GM23338 (cell line): Measurements from ENCODE around the gene CYSTM1. TPM values are rescaled to one million over a fixed set of nuclear protein-coding genes. Genes with fewer than 3 reads are reported as not detected.

Experiments
- ATAC-seq: fragments of 200-7000 bp; cut with Tn5 transposase; 3 replicates; pipeline ENCODE4 v1.9.1; 2020
- DNase-seq: peaks from one replicate; pipeline ENCODE4 v3.0.0-alpha.2; 2015; ENCODE audit warnings: low spot score
- H2AFZ ChIP-seq: fragments of 200-600 bp; sonication (generic); 2 replicates; pipeline ENCODE4 v1.8.0; 2016; ENCODE audit warnings: antibody characterized with exemption, mild to moderate bottlenecking, moderate library complexity
- H3F3A ChIP-seq: fragments of 200-600 bp; sonication (generic); replicated peaks from 2 replicates; pipeline ENCODE4 v1.8.0; 2017; ENCODE audit warnings: antibody characterized with exemption, mixed run types, low read depth
- H3K27ac ChIP-seq: fragments of 200-600 bp; sonication (generic); 2 replicates; pipeline ENCODE4 v1.6.1; 2016; ENCODE audit warnings: low read depth
- H3K27me3 ChIP-seq: fragments of 200-600 bp; sonication (generic); 2 replicates; pipeline ENCODE4 v1.8.0; 2016; ENCODE audit warnings: mild to moderate bottlenecking, mixed run types, moderate library complexity; ENCODE audit not compliant: insufficient read depth
- H3K36me3 ChIP-seq: fragments of 200-600 bp; sonication (generic); 2 replicates; pipeline ENCODE4 v1.8.0; 2016; ENCODE audit warnings: mild to moderate bottlenecking; ENCODE audit not compliant: insufficient read depth
- H3K4me1 ChIP-seq: fragments of 200-600 bp; sonication (generic); 2 replicates; pipeline ENCODE4 v1.8.0; 2016; ENCODE audit warnings: mild to moderate bottlenecking, moderate library complexity; ENCODE audit not compliant: insufficient read depth
- H3K4me2 ChIP-seq: fragments of 200-600 bp; sonication (generic); 2 replicates; pipeline ENCODE4 v1.7.1; 2017; ENCODE audit warnings: mixed run types
- H3K4me3 ChIP-seq: fragments of 200-600 bp; sonication (generic); 2 replicates; pipeline ENCODE4 v1.6.1; 2016; ENCODE audit warnings: mixed run types
- H3K79me2 ChIP-seq: fragments of 200-600 bp; sonication (generic); replicated peaks from 2 replicates; pipeline ENCODE4 v1.8.0; 2017; ENCODE audit warnings: mild to moderate bottlenecking; ENCODE audit not compliant: insufficient read depth
- H3K9me2 ChIP-seq: fragments of 200-600 bp; sonication (generic); 2 replicates; pipeline ENCODE4 v1.8.0; 2017; ENCODE audit not compliant: insufficient read depth
- H4K20me1 ChIP-seq: fragments of 200-600 bp; sonication (generic); replicated peaks from 2 replicates; pipeline ENCODE4 v1.8.0; 2017; ENCODE audit warnings: mild to moderate bottlenecking; ENCODE audit not compliant: insufficient read depth
- H3K27ac Mint-ChIP-seq: 2 replicates; pipeline ENCODE4 v1.8.0; 2020; ENCODE audit warnings: inconsistent platforms, mild to moderate bottlenecking, moderate library complexity, mixed read lengths
- H3K27me3 Mint-ChIP-seq: 3 replicates; pipeline ENCODE4 v1.8.0; 2022; ENCODE audit warnings: low read depth, mild to moderate bottlenecking, moderate library complexity, mixed read lengths, inconsistent platforms; ENCODE audit not compliant: insufficient read depth, poor library complexity
- H3K36me3 Mint-ChIP-seq: 3 replicates; pipeline ENCODE4 v1.8.0; 2021; ENCODE audit warnings: low read depth, mild to moderate bottlenecking, inconsistent platforms, moderate library complexity, mixed read lengths
- H3K4me1 Mint-ChIP-seq: 3 replicates; pipeline ENCODE4 v1.8.0; 2020; ENCODE audit warnings: mild to moderate bottlenecking, inconsistent platforms, mixed read lengths
- H3K4me3 Mint-ChIP-seq: 3 replicates; pipeline ENCODE4 v1.8.0; 2021; ENCODE audit warnings: moderate library complexity, mild to moderate bottlenecking, inconsistent platforms, mixed read lengths
- H3K9me3 Mint-ChIP-seq: 3 replicates; pipeline ENCODE4 v1.8.0; 2020; ENCODE audit warnings: moderate library complexity, mild to moderate bottlenecking, inconsistent platforms, mixed read lengths
- CREB1 ChIP-seq: fragments of 250-450 bp; sonication (Bioruptor Pico); IDR thresholded peaks from 2 replicates; pipeline ENCODE4 v1.5.0; 2020; ENCODE audit warnings: low read depth, mild to moderate bottlenecking, moderate library complexity
- CTCF ChIP-seq, 2 experiments: fragments of 200-600 bp in 1 of 2; sonication (generic) in 1 of 2; conservative IDR thresholded peaks; 2 replicates each; pipeline versions ENCODE4 v1.5.1 to v1.6.1; 2016 to 2017; ENCODE audit warnings: antibody characterized with exemption in 2 of 2, low read depth in 2 of 2, mild to moderate bottlenecking in 2 of 2, moderate library complexity in 1 of 2
- ETS1 ChIP-seq: IDR thresholded peaks from 2 replicates; pipeline ENCODE4 v1.6.1; 2016; ENCODE audit warnings: antibody characterized with exemption
- EZH2 ChIP-seq: fragments of 200-600 bp; sonication (generic); IDR thresholded peaks from one replicate; pipeline ENCODE4 v1.8.0; 2017; ENCODE audit warnings: antibody characterized with exemption, mild to moderate bottlenecking, low read depth; ENCODE audit not compliant: unreplicated experiment
- EZH2phosphoT487 ChIP-seq: fragments of 200-600 bp; sonication (generic); IDR thresholded peaks from one replicate; pipeline ENCODE4 v1.8.1; 2018; ENCODE audit warnings: antibody characterized with exemption; ENCODE audit not compliant: unreplicated experiment
- JUNB ChIP-seq: IDR thresholded peaks from one replicate; pipeline ENCODE4 v1.6.1; 2016; ENCODE audit warnings: antibody characterized with exemption; ENCODE audit not compliant: unreplicated experiment
- NANOG ChIP-seq: IDR thresholded peaks from 2 replicates; pipeline ENCODE4 v1.6.1; 2016; ENCODE audit warnings: antibody characterized with exemption, borderline replicate concordance
- POLR2AphosphoS5 ChIP-seq: IDR thresholded peaks from 2 replicates; pipeline ENCODE4 v1.6.1; 2016; ENCODE audit warnings: antibody characterized with exemption, low read depth
- REST ChIP-seq: IDR thresholded peaks from one replicate; pipeline ENCODE4 v1.6.1; 2018; ENCODE audit warnings: antibody characterized with exemption; ENCODE audit not compliant: unreplicated experiment
- STAT1 ChIP-seq: IDR thresholded peaks from one replicate; pipeline ENCODE4 v1.6.1; 2016; ENCODE audit warnings: antibody characterized with exemption; ENCODE audit not compliant: unreplicated experiment
- ZNF331 ChIP-seq: fragments of 250-450 bp; sonication (Bioruptor Pico); IDR thresholded peaks from 2 replicates; pipeline ENCODE4 v1.5.0; 2020; ENCODE audit warnings: low read depth, mild to moderate bottlenecking, moderate library complexity
- ZNF462 ChIP-seq: fragments of 250-450 bp; sonication (Bioruptor Pico); IDR thresholded peaks from 2 replicates; pipeline ENCODE4 v1.5.0; 2020; ENCODE audit warnings: mild to moderate bottlenecking, moderate library complexity
- polyA plus RNA-seq: library from polyadenylated mRNA; unstranded; fragments of >200 nt; fragmentation: Nextera tagmentation; extraction: Ambion mirVana; gene quantifications from 2 replicates; pipeline ENCODE4 v1.2.1, GENCODE V29; 2016
- total RNA-seq: library from RNA; depleted of rRNA; stranded (reverse); fragments of >200 nt; shearing (Covaris generic); gene quantifications from 2 replicates; pipeline ENCODE4 v1.2.3, GENCODE V29; 2014

The CYSTM1 gene
- total and polyA plus RNA-seq, 2 experiments from 2014 or later = 14.4 to 46.0 TPM

GRCh38 chr5:140259500-140259899 lies 84.5 kb downstream of the CYSTM1 start (continued):
- no peak for TF ChIP-seq CREB1 (CRISPR knock-in tag)
- no peak for TF ChIP-seq NANOG
- TF ChIP-seq ZNF331 (CRISPR knock-in tag) = no peak
- no peak for TF ChIP-seq ZNF462 (CRISPR knock-in tag)
- TF ChIP-seq STAT1 = no peak

GRCh38 chr5:140260089-140260656 lies 85.2 kb downstream of the CYSTM1 start:
- H3K36me3 ChIP-seq = no peaks in the 10 kb centered on the region
- no peak overlapping the region for H2AFZ ChIP-seq
- no peaks in the 10 kb centered on the region for H3F3A ChIP-seq
- Mint-ChIP-seq H3K27me3 (peaks cover 2% of the 10 kb centered on the region), H3K9me3 (no peaks in the 10 kb centered on the region; the same call in 2 of the 3 replicates), H3K4me1 (peaks cover 21% of the 10 kb centered on the region), H3K36me3 (peaks cover 24% of the 10 kb centered on the region), H3K27ac (no peak overlapping the region), H3K4me3 (no peak overlapping the region)
- ATAC-seq (no peak), DNase-seq (no peak)
- H3K9me2 ChIP-seq = no peaks in the 10 kb centered on the region
- H3K4me2 ChIP-seq = no peak overlapping the region
- H3K27me3 ChIP-seq = no peaks in the 10 kb centered on the region
- H3K4me3 ChIP-seq = no peak overlapping the region
- 0 out of 2 replicates have a peak overlapping the region, but pooled peaks have one; percentile 33 for H3K27ac ChIP-seq
- H3K4me1 ChIP-seq = peaks cover 9% of the 10 kb centered on the region
- peaks cover 11% of the 10 kb centered on the region; the same call in 1 of the 2 replicates for H4K20me1 ChIP-seq
- peaks cover 58% of the 10 kb centered on the region for H3K79me2 ChIP-seq
- TF ChIP-seq NANOG (no peak), CREB1 (CRISPR knock-in tag) (no peak), JUNB (no peak), ZNF331 (CRISPR knock-in tag) (no peak), STAT1 (no peak), EZH2 (no peak), ETS1 (no peak), REST (no peak), CTCF (conservative IDR thresholded peaks at IDR 0.05; ENCODE audit: low read depth in 2 of 2) (no peak), EZH2phosphoT487 (no peak), POLR2AphosphoS5 (no peak)
